ENCODE results near the gene STAG3.

DNA sequence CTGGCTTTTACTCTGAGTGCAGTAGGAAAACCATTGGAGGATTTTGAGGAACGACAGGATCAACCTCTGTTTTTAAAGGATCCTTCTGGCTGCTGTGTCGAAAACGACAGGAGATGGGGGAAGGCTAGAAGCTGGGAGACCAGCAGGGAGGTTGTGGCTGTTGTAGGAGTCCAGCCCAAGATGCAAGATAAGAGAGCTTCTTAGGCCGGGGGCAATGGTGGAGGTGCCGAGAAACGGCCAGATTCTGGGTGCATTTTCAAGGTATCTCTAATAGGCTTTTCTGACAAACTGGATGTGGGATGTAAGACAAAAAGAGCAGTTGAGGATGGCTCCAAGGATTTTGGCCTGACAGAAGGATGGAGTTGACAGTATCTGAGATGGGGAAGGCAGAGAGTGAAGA is 31.8 kb downstream of the STAG3 start:
- TF ChIP-seq, protein P1, sequence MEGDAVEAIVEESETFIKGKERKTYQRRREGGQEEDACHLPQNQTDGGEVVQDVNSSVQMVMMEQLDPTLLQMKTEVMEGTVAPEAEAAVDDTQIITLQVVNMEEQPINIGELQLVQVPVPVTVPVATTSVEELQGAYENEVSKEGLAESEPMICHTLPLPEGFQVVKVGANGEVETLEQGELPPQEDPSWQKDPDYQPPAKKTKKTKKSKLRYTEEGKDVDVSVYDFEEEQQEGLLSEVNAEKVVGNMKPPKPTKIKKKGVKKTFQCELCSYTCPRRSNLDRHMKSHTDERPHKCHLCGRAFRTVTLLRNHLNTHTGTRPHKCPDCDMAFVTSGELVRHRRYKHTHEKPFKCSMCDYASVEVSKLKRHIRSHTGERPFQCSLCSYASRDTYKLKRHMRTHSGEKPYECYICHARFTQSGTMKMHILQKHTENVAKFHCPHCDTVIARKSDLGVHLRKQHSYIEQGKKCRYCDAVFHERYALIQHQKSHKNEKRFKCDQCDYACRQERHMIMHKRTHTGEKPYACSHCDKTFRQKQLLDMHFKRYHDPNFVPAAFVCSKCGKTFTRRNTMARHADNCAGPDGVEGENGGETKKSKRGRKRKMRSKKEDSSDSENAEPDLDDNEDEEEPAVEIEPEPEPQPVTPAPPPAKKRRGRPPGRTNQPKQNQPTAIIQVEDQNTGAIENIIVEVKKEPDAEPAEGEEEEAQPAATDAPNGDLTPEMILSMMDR (IDR thresholded peaks at IDR 0.05; ENCODE audit: insufficient read depth, low read depth, low read length), result no peak
- no peak for TF ChIP-seq EZH2 (IDR thresholded peaks at IDR 0.05; ENCODE audit: insufficient read depth, low read length)

Data from astrocyte (in vitro differentiated cells and primary cell).